Activated CD8-positive, alpha-beta T cell treated with anti-CD3 and anti-CD28 coated beads, Interleukin-2, amount 10 ng/mL, durations not matched to agents 7 days and 5 days (primary cell): ENCODE results near the gene ADCY2. TPM values are rescaled to one million over a fixed set of nuclear protein-coding genes. Genes with fewer than 3 reads are reported as not detected.

Experiments
- ATAC-seq: fragments of 150-1000 bp; cut with Tn5 transposase; one replicate; pipeline ENCODE4 v1.10.0; 2021; ENCODE audit warnings: moderate library complexity
- CTCF ChIA-PET: fragments of 350-600 bp; sonication (Branson Sonifier 250); formaldehyde crosslinking; loops from one replicate; lab custom pipeline; 2021; ENCODE audit warnings: antibody characterized with exemption; lab: Charles Lee
- POLR2A ChIA-PET: fragments of 350-600 bp; sonication (Branson Sonifier 250); formaldehyde crosslinking; loops from one replicate; lab custom pipeline; 2021; ENCODE audit warnings: antibody characterized with exemption; lab: Charles Lee
- DNase-seq: peaks from one replicate; pipeline ENCODE4 v3.0.0-alpha.2; 2020
- H3K27ac Mint-ChIP-seq: one replicate; pipeline ENCODE4 v1.8.0; 2021; ENCODE audit warnings: mild to moderate bottlenecking, mixed read lengths
- H3K27me3 Mint-ChIP-seq: one replicate; pipeline ENCODE4 v1.8.0; 2021; ENCODE audit warnings: low read depth, mixed read lengths
- H3K36me3 Mint-ChIP-seq: one replicate; pipeline ENCODE4 v1.8.0; 2021; ENCODE audit warnings: low read depth, mixed read lengths
- H3K4me1 Mint-ChIP-seq: one replicate; pipeline ENCODE4 v1.8.0; 2021; ENCODE audit warnings: low read depth, mixed read lengths
- H3K4me3 Mint-ChIP-seq: one replicate; pipeline ENCODE4 v1.8.0; 2021; ENCODE audit warnings: mild to moderate bottlenecking, mixed read lengths
- H3K9me3 Mint-ChIP-seq: one replicate; pipeline ENCODE4 v1.8.0; 2022; ENCODE audit warnings: mixed read lengths; ENCODE audit not compliant: insufficient read depth
- total RNA-seq, 2 experiments: library from RNA; stranded (reverse); gene quantifications; one replicate each; pipeline ENCODE4 v1.2.3, GENCODE V29; 2021

ADCY2 gene
- total RNA-seq, 2 experiments from 2014 or later: not detected

DNA sequence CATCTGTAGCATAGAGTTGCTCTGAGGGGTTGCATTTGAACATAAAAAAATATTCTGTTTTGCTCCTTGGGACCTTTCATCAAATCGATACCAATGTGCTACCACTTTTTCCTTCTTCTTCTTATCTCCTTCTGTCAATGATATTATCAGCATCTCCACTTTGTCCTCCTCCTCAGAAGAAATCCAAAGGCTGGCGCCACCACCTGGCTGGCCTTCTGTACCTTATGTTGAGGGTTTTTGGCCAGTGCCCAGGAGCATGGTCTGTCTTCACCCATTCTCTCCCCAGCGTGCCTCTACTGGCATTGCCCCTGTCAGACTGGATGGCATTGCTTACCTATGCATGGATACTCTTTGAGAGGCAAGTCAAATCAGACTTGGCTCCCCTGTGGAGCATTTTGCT lies 287.8 kb downstream of the ADCY2 start:
- Mint-ChIP-seq H3K27me3 (no peaks in the 10 kb centered on the region), H3K27ac (no peak overlapping the region), H3K9me3 (no peaks in the 10 kb centered on the region), H3K4me1 (no peaks in the 10 kb centered on the region), H3K36me3 (no peaks in the 10 kb centered on the region), H3K4me3 (no peak overlapping the region)
- ATAC-seq (no peak), DNase-seq (no peak)
- POLR2A ChIA-PET: no interaction called here
- CTCF ChIA-PET: no interaction called here

DNA sequence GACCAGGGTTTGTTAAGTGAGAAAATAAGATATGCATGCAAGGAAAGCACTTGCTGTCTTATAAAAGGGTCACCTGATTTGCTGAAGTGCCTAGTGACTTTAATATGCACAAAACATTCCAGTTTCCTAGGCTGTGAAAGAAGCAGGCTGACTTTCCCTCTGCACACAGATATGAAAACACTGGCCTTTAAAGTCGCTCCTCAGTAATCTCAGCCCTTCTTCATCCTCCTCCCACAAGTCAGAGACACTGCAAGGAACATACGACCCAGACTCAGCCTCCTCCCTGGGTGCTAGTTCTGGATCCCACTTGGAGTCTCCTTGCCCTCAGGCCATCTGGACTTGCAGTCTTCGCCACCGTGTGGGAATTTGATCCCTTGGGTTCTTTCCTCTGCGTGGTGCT lies 288.9 kb downstream of the ADCY2 start:
- Mint-ChIP-seq H3K36me3 (no peaks in the 10 kb centered on the region), H3K27me3 (no peaks in the 10 kb centered on the region), H3K9me3 (no peaks in the 10 kb centered on the region), H3K27ac (no peak overlapping the region), H3K4me3 (no peak overlapping the region), H3K4me1 (no peaks in the 10 kb centered on the region)
- ATAC-seq (no peak), DNase-seq (no peak)
- ChIA-PET CTCF (no interaction called here), POLR2A (no interaction called here)

DNA sequence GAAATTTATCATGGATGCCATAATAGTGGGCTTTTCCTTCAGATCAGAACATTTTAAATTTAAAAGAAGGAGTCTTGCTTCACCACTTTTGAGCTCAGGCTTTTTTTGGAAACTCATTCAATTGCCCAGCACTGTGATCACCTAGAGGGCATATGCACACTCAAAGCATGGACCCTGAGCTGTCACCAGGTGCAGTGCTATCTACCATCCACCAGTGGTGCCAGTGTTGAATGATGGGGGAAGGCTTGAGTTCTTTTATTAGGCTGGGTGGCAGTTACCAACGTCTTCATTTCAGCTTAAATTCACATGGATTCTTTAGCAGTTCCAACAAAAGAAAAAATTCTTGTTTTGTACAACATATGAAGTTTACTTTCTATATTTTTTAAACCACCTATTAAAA lies 290.9 kb downstream of the ADCY2 start:
- no peak overlapping the region for H3K4me3 Mint-ChIP-seq
- ChIA-PET POLR2A (no interaction called here), CTCF (no interaction called here)
- no peaks in the 10 kb centered on the region for H3K36me3 Mint-ChIP-seq
- DNase-seq (no peak), ATAC-seq (no peak)
- H3K27me3 Mint-ChIP-seq: no peaks in the 10 kb centered on the region
- no peaks in the 10 kb centered on the region for H3K4me1 Mint-ChIP-seq
- no peaks in the 10 kb centered on the region for H3K9me3 Mint-ChIP-seq
- no peak overlapping the region for H3K27ac Mint-ChIP-seq

DNA sequence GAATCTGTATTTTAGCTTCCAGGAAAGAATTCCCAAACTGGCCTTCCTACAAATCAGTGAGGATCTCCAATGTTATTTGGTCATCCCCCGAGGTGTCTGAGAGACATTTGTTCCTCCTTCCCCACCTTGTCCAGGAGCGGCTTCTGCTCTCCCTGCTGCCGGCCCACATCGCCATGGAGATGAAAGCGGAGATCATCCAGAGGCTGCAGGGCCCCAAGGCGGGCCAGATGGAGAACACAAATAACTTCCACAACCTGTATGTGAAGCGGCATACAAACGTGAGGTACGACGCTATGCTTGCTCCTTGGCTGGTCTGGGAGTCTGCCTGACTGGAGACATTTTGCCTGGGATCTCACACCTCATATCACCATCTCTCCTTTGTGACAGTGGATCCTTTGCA lies 294.6 kb downstream of the ADCY2 start:
- H3K27ac Mint-ChIP-seq: no peak overlapping the region
- DNase-seq (no peak), ATAC-seq (no peak)
- ChIA-PET CTCF (no interaction called here), POLR2A (no interaction called here)
- H3K4me1 Mint-ChIP-seq: no peaks in the 10 kb centered on the region
- H3K36me3 Mint-ChIP-seq: no peaks in the 10 kb centered on the region
- no peaks in the 10 kb centered on the region for H3K27me3 Mint-ChIP-seq
- H3K9me3 Mint-ChIP-seq: no peaks in the 10 kb centered on the region
- H3K4me3 Mint-ChIP-seq: no peak overlapping the region

DNA sequence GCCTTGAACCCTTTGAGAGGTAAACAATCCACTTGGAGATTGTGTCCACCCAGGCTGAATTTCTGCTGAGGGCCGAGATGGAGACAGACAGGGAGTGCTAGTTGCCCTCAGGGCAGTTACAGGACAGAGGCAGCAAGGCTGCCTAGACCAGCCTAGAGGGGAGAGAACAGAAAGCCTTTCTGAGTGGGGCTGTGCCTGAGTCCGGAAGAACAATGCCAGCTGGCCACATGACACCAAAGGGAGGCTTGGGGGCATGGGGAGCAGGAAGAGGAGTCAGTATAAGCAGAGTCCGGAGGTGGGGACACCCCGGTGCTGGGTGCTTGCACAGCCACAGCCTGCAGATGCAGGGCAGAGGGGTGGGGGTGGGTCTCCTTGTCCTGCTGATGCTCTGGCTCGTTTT lies 309.3 kb downstream of the ADCY2 start:
- Mint-ChIP-seq H3K27ac (no peak overlapping the region), H3K36me3 (no peaks in the 10 kb centered on the region), H3K27me3 (no peaks in the 10 kb centered on the region), H3K4me3 (no peak overlapping the region), H3K4me1 (no peaks in the 10 kb centered on the region), H3K9me3 (no peaks in the 10 kb centered on the region)
- DNase-seq (no peak), ATAC-seq (no peak)
- ChIA-PET POLR2A (no interaction called here), CTCF (no interaction called here)

DNA sequence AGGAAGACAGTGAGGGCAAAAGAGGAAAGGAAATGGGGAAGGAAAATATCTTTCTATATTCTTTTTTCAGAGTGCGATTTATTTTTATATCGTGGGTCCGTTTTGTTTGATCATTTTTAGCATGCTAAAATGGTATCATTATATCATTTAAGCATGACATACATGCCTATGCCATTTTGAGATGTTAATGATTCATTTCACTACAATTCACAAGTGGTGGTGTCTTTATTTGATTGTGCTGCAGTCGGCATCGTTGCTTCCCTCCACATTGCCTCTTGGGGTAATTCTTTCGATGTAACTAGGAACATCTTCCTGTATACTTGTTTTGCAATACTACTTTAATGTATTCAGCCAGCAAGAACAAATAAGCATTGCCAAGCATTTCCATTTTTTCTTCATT lies 309.8 kb downstream of the ADCY2 start:
- ATAC-seq: no peak
- CTCF ChIA-PET: no interaction called here
- POLR2A ChIA-PET: no interaction called here
- Mint-ChIP-seq H3K9me3 (no peaks in the 10 kb centered on the region), H3K4me3 (no peak overlapping the region), H3K36me3 (no peaks in the 10 kb centered on the region), H3K4me1 (no peaks in the 10 kb centered on the region), H3K27me3 (no peaks in the 10 kb centered on the region), H3K27ac (no peak overlapping the region)
- DNase-seq: no peak

DNA sequence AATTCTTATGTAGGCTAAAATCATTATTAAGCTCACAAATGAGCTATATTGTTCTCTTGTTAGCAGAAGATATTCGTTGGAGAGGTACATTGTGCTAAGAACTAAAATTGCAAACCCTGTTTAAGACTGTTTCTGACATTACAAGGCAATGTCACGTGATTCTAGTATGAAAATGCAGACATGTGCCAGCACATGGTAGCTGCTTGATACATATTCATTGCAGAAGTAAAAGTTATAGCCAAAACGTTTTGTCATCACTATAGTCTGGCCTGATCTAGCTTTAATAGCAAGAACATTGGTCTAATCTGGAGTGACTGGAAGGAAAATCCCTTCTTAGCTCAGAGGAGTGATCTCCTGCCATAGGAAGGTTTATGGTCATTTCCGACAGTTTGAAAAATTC lies 310.3 kb downstream of the ADCY2 start:
- ChIA-PET CTCF (no interaction called here), POLR2A (no interaction called here)

DNA sequence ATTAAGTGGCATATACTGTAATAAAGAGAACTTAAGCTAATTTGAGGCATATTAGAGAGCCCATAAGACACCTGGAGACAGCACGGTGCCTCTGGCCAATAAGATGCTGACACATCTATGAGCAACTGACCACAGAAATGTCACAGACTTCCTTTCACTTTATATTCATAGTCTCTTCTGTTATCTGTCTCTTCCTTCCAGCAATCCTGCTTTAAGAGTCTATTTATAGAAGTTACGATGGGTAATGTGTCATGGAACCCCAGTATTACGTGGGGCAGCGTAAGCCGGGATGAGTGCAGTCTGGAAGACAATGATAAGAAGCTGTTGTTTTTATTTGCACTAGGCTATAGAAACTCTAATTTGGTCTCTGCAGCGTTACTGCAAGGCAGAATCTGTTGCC lies 318.2 kb downstream of the ADCY2 start:
- Mint-ChIP-seq H3K27ac (no peak overlapping the region), H3K27me3 (peaks cover 3% of the 10 kb centered on the region), H3K9me3 (no peaks in the 10 kb centered on the region), H3K4me3 (no peak overlapping the region), H3K4me1 (no peaks in the 10 kb centered on the region), H3K36me3 (no peaks in the 10 kb centered on the region)
- CTCF ChIA-PET: no interaction called here
- no peak for ATAC-seq
- no peak for DNase-seq
- POLR2A ChIA-PET: no interaction called here

More for the DNA sequence above, 310.3 kb downstream of the ADCY2 start:
- Mint-ChIP-seq H3K4me3 (no peak overlapping the region), H3K27me3 (no peaks in the 10 kb centered on the region), H3K27ac (no peak overlapping the region), H3K36me3 (no peaks in the 10 kb centered on the region), H3K4me1 (no peaks in the 10 kb centered on the region), H3K9me3 (no peaks in the 10 kb centered on the region)
- no peak for ATAC-seq
- no peak for DNase-seq

DNA sequence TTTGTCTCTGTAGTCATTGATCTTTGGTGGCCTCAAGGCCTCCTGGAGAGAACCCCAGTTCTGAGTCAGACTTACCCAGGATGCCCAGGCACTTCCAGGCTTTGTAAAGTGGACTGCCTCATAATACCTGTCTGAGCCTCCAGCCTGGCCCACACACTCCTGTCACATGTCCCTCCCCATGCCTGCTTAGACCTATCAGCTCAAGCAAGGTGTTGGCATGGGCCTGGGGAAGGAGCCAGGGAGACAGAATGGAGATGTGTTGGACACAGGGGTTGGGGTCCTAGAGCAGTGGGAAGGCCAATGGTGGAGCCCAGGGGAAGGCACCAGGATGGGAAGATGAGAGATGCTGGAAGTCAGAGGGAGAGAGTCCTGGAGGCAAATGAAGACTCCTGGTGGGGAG lies 318.8 kb downstream of the ADCY2 start:
- ChIA-PET CTCF (no interaction called here), POLR2A (no interaction called here)
- Mint-ChIP-seq H3K4me3 (no peak overlapping the region), H3K4me1 (no peaks in the 10 kb centered on the region), H3K27ac (no peak overlapping the region), H3K27me3 (peaks cover 3% of the 10 kb centered on the region), H3K36me3 (no peaks in the 10 kb centered on the region), H3K9me3 (no peaks in the 10 kb centered on the region)
- no peak for DNase-seq
- no peak for ATAC-seq

DNA sequence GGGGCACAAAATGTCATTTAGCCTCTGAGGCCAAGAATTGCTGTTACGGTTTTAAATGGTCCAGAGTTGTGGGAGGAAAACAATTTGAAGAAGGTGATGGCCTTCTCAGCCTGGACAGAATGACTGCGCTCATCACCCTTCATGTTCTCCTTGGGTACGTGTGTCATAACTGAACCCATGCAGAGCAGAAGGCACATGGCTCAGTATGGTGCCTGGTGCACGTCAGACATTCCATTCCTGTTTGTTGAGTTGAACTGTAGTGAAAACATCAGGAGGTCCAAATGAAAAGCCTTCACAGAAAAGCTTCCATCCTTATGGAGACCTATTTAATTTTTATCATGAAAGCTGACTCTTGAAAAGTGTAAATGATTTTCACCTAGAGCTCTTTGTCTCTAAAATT lies 321.8 kb downstream of the ADCY2 start:
- no peaks in the 10 kb centered on the region for H3K9me3 Mint-ChIP-seq
- H3K4me3 Mint-ChIP-seq: no peak overlapping the region
- ChIA-PET CTCF (no interaction called here), POLR2A (no interaction called here)
- ATAC-seq (no peak), DNase-seq (no peak)
- no peaks in the 10 kb centered on the region for H3K36me3 Mint-ChIP-seq
- H3K27ac Mint-ChIP-seq: no peak overlapping the region
- H3K4me1 Mint-ChIP-seq: no peaks in the 10 kb centered on the region
- H3K27me3 Mint-ChIP-seq: peaks cover 3% of the 10 kb centered on the region

DNA sequence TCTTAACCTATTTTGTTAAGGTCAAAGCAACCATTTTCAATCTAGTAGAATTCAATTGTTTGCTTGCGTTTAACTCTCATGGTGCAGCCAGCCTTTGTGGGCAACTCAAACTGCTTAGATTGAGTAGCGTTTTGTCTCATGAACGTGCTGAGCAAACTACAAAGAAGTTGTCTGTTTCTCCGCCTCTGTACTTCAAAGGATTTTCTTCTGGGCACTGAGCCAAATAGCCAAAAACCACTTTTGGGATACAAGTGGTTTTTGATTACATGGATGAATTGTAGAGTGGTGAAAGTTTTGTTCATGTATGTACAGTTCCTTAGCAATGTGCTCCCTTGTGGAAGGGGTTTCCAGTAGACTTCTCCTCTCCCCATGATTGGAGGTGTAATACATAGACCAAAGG lies 332.1 kb downstream of the ADCY2 start:
- ChIA-PET CTCF (no interaction called here), POLR2A (no interaction called here)
- no peaks in the 10 kb centered on the region for H3K36me3 Mint-ChIP-seq
- no peaks in the 10 kb centered on the region for H3K4me1 Mint-ChIP-seq
- H3K27me3 Mint-ChIP-seq: no peaks in the 10 kb centered on the region
- no peak overlapping the region for H3K27ac Mint-ChIP-seq
- DNase-seq: no peak
- no peak for ATAC-seq
- no peaks in the 10 kb centered on the region for H3K9me3 Mint-ChIP-seq
- no peak overlapping the region for H3K4me3 Mint-ChIP-seq

DNA sequence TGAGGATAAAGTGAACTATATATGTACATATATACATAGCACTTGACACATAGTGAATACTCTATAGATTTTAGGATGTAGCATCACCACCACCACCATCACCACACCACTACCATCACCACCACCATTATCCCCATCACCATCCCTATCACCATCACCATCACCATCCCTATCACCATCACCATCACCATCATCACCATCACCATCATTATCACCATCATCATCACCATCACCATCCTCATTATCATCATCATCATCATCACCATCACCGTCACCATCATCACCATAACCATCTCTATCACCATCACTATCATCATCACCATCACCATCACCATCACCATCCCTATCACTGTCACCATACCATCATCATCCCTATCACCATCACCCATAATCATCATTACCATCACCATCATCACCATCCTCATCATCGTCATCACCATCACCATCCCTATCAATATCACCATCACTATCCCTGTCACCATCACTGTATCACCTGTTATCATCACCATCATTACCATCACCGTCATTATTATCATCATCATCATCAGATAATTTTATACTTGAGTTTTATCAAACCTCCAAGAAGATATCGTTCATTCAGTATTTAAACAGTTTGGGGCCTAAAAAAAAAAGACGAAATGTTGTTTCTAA lies 345.6 kb downstream of the ADCY2 start:
- no peak for DNase-seq
- ChIA-PET POLR2A (no interaction called here), CTCF (no interaction called here)

DNA sequence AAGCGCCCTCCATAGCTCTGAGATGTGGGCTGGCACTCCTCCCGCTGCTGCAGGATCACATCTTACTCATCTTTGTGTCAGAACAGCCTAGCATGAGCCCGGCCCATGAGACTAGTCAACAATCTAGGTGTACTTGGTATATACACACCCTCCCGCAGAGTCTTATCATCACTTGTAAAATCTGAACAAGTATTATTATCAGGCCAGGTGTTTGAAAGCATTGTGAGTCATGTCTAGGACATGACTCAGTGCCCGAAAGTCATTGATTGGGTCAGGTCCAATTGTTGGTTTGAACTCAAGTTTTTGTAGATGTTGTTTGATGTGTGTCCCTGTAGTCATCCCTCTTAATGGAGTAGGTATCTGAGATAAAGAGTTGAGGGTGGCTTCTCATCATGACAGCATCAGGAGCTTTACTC lies 346.3 kb downstream of the ADCY2 start:
- no peaks in the 10 kb centered on the region for H3K9me3 Mint-ChIP-seq
- ChIA-PET POLR2A (no interaction called here), CTCF (no interaction called here)
- no peaks in the 10 kb centered on the region for H3K36me3 Mint-ChIP-seq
- ATAC-seq (no peak), DNase-seq (no peak)
- no peak overlapping the region for H3K27ac Mint-ChIP-seq
- H3K27me3 Mint-ChIP-seq: no peaks in the 10 kb centered on the region
- H3K4me1 Mint-ChIP-seq: no peaks in the 10 kb centered on the region
- H3K4me3 Mint-ChIP-seq: no peak overlapping the region

More for the DNA sequence above, 345.6 kb downstream of the ADCY2 start:
- no peak for ATAC-seq
- Mint-ChIP-seq H3K36me3 (no peaks in the 10 kb centered on the region), H3K27me3 (no peaks in the 10 kb centered on the region), H3K4me1 (no peaks in the 10 kb centered on the region), H3K27ac (no peak overlapping the region), H3K4me3 (no peak overlapping the region), H3K9me3 (no peaks in the 10 kb centered on the region)
